GM23248 (cell line): ENCODE measurements around the gene SLC2A13.

ENCODE experiments used
- EZH2 ChIP-seq: fragments of 200-600 bp; sonication (generic); IDR thresholded peaks from 2 replicates; pipeline ENCODE4 v1.6.1; 2018; ENCODE audit warnings: antibody characterized with exemption, mild to moderate bottlenecking; ENCODE audit not compliant: insufficient read depth, poor library complexity, severe bottlenecking
- EZH2phosphoT487 ChIP-seq: fragments of 200-600 bp; sonication (generic); IDR thresholded peaks from 2 replicates; pipeline ENCODE4 v1.6.1; 2018; ENCODE audit warnings: antibody characterized with exemption, moderate library complexity, mild to moderate bottlenecking, low read depth; ENCODE audit not compliant: insufficient read depth

GRCh38 chr12:39956725-39957124 is 149.2 kb downstream of the SLC2A13 start:
- TF ChIP-seq EZH2phosphoT487 (no peak), EZH2 (no peak)
